Embryonic facial prominence (tissue), 1 donor: ENCODE results near the gene ITPRIP.

ENCODE experiments used
- DNase-seq: peaks from one replicate; pipeline ENCODE4 v3.0.0-alpha.2; 2016; ENCODE audit errors: extremely low spot score

ITPRIP gene

GRCh38 chr10:104326991-104327610 lies 11.2 kb downstream of the ITPRIP start:
- DNase-seq: no peak

DNA sequence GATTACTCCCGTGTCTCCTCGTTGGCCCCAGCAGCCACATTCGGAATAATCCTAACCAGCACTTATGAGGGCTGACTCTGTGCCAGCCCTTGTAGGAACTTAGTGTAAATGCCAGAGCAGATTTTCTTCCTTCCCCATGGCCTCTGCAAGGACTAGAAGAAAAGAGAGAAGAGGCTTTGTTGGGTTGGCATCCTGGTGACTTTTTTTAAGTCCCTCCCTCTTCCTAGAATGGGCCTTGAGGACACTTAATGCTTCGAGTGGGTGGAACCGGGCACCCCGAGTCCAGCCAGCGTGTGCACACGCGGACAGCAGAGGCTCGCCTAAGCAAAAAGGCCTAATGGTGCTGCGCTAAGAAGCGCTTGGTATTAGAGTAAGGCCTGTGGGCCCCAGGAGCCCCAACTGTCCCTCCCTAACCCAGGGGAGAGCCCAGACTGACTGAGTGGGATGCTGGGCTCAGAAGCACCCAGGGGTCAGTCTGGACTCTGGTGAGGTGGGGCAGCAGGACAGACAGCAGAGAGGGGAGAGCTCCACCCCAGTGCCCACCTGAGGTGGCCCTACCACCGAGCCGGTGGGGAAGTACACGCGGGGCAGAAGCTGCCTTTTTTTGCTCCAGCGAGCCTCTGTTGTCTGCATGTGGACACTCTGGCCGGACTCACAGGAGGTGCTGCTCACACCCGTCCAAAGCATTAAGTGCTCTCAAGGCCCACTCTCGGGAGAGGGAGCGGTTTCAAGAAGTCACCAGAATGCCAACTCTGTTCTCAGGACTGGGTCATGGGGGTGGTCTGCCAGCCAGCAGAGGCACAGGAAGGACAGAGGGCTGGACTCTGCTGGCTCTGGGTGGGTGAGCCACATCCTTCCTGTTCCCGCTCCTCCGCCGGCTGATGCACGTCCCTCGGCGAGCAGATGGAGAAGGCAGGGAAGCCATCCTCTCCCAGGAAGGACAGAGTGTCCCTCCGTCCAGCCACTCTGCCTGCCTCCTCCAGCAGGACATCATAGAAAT lies 12.5 kb downstream of the ITPRIP start:
- no peak for DNase-seq

DNA sequence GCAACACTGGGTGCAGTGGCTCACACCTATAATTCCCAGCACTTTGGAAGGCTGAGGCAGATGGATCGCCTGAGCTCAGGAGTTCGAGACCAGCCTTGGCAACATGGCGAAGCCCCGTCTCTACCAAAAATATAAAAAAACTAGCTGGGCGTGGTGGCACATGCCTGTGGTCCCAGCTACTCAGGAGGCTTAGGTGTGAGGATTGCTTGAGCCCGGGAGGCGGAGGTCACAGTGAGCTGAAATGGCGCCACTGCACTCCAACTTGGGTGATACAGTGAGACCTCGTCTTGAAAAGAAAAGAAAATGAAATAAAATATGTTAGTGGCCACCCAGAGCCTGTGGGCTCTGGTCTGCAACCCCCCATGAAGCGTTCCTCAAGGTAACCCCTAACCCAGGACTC lies 13.3 kb downstream of the ITPRIP start:
- no peak for DNase-seq

- DNase-seq: no peak
These were observed 14.0 kb downstream of the ITPRIP start for GRCh38 chr10:104324221-104324686.

GRCh38 chr10:104323760-104324201 lies 14.5 kb downstream of the ITPRIP start:
- DNase-seq: no peak

- DNase-seq: no peak
These were observed 15.2 kb downstream of the ITPRIP start for GRCh38 chr10:104323085-104323484.

DNA sequence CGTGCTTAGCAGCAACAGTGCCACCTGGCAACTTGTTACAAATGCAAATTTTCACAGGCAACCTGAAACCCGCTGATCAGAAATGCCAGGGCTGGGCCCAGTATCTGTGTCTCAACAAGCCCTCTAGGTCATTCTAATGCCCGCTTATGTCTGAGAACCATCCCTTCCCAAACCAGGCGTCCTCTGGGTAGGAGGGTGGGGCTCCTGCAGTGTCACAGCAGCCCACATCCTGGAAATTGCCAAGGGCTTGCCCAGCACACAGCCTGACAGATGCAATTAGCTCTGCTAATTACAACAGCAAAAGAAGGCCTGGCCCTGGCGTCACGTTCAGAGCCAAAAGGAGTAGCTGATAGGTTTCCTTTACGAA lies 15.9 kb downstream of the ITPRIP start:
- DNase-seq: no peak

DNA sequence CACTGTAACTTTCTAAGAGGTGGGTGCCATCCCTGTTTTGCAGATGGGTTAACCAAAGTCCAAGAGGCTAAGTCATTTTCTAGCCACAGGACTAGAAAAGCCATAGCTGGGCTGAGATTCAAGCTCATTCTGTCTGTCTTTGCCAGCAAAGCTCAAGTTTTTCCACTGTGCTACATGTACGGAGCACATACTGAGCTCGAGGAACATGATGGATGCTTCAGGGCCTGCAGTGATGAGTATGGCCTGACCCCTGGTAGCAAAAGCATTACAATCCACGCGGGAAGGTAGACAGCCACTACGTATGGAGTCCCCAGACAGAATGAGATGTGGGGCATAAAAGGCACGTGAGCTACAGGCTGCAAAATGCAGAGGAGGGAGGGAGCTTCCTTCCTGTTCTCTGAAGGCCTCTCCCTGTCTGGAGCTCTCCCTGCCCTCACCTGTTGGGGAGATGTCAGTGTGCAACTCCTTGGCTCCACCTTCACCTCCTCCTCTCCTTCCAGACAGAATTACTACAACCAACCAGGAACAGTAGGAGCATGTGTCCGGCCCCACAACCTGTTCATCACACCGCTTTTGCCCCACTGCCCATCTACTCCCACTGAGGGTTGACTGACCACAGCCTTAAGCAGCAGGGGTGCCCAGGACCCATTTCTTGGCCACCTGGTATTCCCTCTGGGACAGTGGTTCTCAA lies 16.4 kb downstream of the ITPRIP start:
- DNase-seq: no peak

DNA sequence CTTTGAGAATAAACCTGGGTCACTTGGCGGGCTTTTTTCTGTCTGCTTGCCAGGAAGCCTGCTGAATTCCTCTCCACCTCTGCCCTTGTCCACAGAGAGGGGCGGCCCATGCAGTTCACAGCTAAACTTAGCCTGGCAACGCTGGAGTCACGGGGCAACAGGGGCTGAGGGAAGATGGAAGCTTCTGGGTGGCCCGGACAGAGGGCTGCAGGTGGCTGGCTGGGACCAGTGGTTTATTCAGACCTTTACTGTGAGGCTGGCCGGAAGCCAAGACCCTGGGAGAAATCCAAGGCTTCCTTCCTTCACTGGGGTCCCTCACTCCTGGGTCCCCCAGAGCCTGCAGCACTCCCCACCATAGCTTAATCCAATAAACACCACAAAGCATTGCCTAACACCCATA lies 17.0 kb downstream of the ITPRIP start:
- DNase-seq: no peak

DNA sequence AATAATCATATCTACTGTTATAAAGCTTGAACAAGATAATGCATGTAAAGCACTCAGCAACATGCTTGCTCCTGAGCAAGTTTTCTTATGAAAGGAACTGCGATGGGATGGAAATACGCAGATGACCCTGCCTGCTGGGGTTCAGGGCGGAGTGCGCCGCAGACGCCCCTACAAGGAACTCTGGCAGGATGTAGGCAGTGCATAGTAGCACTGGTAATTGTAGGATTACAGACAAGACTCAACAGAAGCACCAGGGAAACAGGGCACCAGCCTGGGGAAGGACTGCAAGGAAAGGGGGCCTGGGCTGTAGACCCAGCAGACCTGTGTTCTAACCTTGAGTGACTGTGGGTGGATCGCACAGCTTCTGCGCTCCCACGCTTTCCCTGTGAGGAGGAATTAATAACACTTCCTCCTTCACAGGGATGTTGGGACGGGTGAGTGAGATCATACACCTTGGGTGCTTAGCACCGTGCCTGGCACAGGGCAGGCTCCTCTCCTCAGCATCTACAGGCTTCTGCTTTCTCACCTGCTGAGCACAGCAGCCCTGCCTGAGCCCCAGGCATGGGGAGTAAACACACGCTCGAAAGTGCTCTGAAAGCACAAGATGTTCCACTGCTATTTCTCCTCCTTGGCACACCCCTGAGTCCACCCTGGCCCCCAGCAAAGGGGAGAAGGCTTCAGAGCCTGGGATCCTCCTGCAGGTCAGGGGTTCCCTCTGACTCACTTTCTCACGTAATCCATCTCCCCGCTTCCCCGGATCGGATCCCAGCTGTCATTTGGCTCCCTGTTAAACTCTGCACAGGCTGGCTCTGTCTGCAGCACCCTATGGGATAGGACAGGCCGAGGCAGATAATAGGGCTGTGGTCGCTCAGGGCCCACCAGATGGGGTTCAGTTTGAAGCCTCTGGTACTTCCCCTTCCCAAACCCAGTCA lies 19.2 kb downstream of the ITPRIP start:
- DNase-seq: no peak

- no peak for DNase-seq
These were observed 19.9 kb downstream of the ITPRIP start for GRCh38 chr10:104318326-104318725.

- no peak for DNase-seq
These were observed 20.5 kb downstream of the ITPRIP start for GRCh38 chr10:104317726-104318299.

DNA sequence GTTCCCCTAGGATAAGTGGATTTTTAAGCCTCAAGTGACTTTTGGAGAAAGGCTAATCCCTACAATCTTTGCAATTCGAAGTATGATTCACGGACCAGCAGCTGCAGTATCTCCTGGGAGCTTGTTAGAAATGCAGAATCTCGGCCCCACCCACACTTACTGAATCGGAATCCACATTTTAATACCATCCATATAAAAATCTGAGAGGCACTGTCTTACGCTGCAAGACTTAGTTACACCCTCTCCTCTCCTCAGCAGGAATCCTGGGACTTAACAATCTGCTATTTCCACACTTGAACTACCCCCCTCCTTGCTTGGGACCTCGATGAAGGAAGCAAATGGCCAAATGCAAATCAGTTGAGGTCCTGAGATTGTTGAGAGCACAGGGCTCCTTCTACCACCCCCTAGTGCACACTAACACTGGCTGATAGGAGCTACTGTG lies 21.0 kb downstream of the ITPRIP start:
- no peak for DNase-seq

DNA sequence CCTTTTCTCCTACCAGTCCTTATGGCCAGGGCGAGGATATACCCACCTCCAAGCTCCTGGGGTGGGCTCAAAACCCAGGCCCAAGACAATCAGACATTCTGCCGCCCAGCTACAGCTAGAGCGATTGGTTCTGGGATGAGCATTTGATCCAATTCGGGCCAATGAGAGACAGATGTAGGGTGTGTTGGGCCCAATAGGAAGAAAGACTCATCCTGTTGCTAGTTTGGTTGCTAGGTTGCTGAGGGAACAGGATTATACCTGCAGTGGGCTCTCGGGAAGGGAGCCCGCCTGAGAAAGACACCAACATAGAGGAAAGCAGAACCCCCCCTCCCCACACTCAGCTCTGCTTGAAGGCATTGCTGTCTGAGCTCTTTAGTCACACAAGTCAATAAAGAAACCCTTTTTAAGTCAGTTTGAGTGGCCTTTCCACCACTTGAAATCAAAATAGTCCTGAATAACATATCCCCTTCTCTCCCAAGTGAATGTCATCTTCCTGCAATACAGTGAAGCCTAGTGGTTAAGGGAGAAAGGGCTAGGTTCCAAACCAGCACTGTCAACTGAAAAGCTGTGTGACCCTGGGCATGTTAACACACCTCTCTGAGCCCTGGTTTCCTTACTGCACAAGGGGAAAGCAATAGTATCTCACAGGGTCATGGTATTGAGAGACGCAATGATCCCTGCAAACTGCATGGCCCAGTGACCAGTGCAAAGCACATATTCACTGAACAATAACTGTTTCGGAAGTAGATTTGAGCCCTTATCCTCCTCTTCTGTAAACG lies 21.8 kb downstream of the ITPRIP start:
- no peak for DNase-seq

DNA sequence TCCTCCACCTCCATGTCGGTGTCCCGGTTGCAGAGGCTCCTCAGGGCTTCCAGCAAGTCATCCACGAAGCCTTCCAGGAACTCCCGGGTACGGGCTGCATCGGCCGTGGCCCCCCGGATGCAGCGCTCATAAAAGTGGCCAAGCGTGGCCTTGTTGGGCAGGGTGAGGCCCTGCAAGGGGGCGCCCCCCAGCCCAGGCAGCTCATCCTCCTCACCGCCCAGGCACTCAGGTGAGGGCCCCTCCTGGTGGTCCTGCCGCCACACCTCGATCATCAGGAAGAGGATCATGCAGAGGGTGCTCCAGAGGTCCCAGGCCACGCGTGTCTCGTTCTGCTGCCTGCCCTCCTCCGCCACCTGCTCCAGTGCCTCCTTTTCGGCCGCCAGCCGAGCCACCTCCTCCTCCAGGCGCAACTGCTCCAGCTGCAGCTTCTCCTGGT lies 22.8 kb downstream of the ITPRIP start:
- DNase-seq: no peak

DNA sequence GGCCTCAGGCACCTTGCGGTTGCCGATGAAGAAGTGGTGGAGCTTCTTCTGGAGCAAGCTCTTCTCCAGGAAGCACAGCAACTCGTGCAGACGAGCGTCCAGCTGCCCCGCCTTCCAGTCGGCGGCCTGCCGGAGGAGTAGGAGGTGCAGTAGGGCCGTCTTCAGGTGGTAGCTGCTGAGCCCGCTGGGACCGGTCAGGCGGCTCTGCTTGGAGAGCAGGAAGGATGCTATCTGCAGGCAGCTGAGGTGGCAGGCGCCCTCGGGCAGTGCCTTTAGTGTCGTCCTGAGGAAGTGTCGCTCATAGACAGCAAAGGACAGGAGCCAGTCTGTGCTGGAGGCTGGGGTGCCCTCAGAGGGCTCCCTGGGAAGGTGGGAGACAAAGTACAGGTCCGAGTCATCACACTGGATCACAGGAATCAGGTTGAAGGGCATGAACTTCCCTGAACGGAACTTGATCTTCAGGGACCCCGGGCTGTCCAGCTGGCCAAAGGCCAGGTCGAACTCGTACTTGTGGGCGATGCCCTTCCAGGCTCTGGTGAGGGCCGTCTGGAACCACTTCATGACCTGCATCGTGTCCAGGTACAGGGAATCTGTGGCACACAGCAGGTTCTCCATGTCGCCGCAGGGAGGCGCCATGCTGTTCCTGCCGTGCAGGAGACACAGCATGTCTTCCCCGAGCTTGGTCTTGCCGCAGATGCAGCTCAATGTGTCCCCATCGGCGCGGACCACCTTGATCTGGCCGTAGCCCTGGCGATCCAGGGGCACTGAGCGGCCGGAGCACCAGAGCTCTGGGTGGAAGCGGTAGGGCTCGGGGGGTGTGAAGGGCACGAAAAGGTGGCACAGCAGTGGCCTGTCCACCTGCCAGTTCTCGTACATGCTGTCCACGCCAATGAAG lies 23.4 kb downstream of the ITPRIP start:
- no peak for DNase-seq

DNA sequence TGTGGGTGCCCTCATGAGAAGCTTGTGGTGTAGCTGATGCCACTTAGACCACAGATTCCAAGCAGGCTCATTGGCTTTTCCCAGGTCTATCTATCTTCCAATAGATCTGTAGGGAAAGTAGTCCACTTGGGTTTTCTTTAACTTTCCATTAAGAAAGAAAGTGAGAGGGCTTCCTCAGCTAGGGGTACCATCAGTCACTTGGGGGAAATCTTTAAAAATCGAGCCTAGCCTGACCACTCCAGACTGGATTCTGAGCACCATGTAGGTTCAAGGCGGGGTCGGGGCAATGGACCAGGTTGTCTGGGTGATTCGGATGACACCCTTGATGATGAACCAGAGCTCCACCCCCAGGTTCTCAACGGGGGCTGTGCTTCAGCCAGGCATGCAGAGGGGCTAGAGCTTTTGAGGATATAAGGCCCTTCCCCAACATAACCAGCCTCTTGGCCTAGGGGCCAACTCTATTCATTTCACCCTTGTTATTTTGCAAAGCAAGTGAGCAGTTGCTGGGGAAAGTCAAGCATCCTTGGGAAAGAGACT lies 27.0 kb downstream of the ITPRIP start:
- no peak for DNase-seq
